Parathyroid adenoma (tissue), 2 donors: ENCODE data around the gene CRIM1.

Source experiments
- H2AFZ ChIP-seq: fragments of 300-600 bp; sonication (generic); one replicate; pipeline ENCODE4 v1.7.0; 2017; ENCODE audit warnings: antibody characterized with exemption, mild to moderate bottlenecking
- H3K27ac ChIP-seq: fragments of 300-600 bp; sonication (generic); one replicate; pipeline ENCODE4 v1.7.0; 2017
- H3K27me3 ChIP-seq: fragments of 300-600 bp; sonication (generic); one replicate; pipeline ENCODE4 v1.7.0; 2017; ENCODE audit warnings: low read length; ENCODE audit not compliant: control insufficient read depth, insufficient read depth
- H3K36me3 ChIP-seq: fragments of 300-600 bp; sonication (generic); one replicate; pipeline ENCODE4 v1.7.0; 2017; ENCODE audit warnings: low read length; ENCODE audit not compliant: control insufficient read depth, insufficient read depth
- H3K4me1 ChIP-seq: fragments of 300-600 bp; sonication (generic); one replicate; pipeline ENCODE4 v1.7.0; 2017; ENCODE audit warnings: control low read depth
- H3K4me2 ChIP-seq: fragments of 300-600 bp; sonication (generic); one replicate; pipeline ENCODE4 v1.7.0; 2017; ENCODE audit warnings: low read length
- H3K4me3 ChIP-seq: fragments of 300-600 bp; sonication (generic); one replicate; pipeline ENCODE4 v1.7.0; 2017; ENCODE audit warnings: low read depth, low read length
- H3K79me2 ChIP-seq: fragments of 300-600 bp; sonication (generic); one replicate; pipeline ENCODE4 v1.7.0; 2017; ENCODE audit warnings: control low read depth
- H3K9ac ChIP-seq: fragments of 300-600 bp; sonication (generic); one replicate; pipeline ENCODE4 v1.7.0; 2017; ENCODE audit warnings: mild to moderate bottlenecking
- H3K9me3 ChIP-seq: fragments of 300-600 bp; sonication (generic); one replicate; pipeline ENCODE4 v1.7.0; 2017; ENCODE audit warnings: low read length; ENCODE audit not compliant: control insufficient read depth
- CTCF ChIP-seq: fragments of 300-600 bp; sonication (generic); IDR thresholded peaks from one replicate; pipeline ENCODE4 v1.7.0; 2017; ENCODE audit warnings: antibody characterized with exemption, mild to moderate bottlenecking
- donor health status: primary hyperparathyroidism.

Gene CRIM1

GRCh38 chr2:36374585-36374984 is 19.0 kb downstream of the CRIM1 start:
- Histone ChIP-seq H3K9ac (no peak overlapping the region), H3K4me2 (no peak overlapping the region), H3K27me3 (no peaks in the 10 kb centered on the region), H3K36me3 (no peaks in the 10 kb centered on the region), H2AFZ (no peak overlapping the region), H3K9me3 (no peaks in the 10 kb centered on the region), H3K79me2 (peaks cover 10% of the 10 kb centered on the region), H3K4me3 (no peak overlapping the region), H3K27ac (no peak overlapping the region), H3K4me1 (peaks cover 27% of the 10 kb centered on the region)
- TF ChIP-seq CTCF: no peak

GRCh38 chr2:36376319-36376765 is 20.8 kb downstream of the CRIM1 start:
- Histone ChIP-seq H3K36me3 (no peaks in the 10 kb centered on the region), H3K4me1 (peaks cover 18% of the 10 kb centered on the region), H2AFZ (no peak overlapping the region), H3K4me2 (no peak overlapping the region), H3K9me3 (no peaks in the 10 kb centered on the region), H3K27me3 (no peaks in the 10 kb centered on the region), H3K79me2 (peaks cover 21% of the 10 kb centered on the region), H3K9ac (no peak overlapping the region), H3K4me3 (no peak overlapping the region), H3K27ac (no peak overlapping the region)
- no peak for TF ChIP-seq CTCF

GRCh38 chr2:36376992-36377738 is 21.6 kb downstream of the CRIM1 start:
- no peaks in the 10 kb centered on the region for H3K9me3 ChIP-seq
- peaks cover 27% of the 10 kb centered on the region for H3K79me2 ChIP-seq
- H3K4me1 ChIP-seq: peaks cover 15% of the 10 kb centered on the region
- H3K9ac ChIP-seq: no peak overlapping the region
- H3K27me3 ChIP-seq: no peaks in the 10 kb centered on the region
- H3K4me3 ChIP-seq: no peak overlapping the region
- TF ChIP-seq CTCF: no peak
- H3K27ac ChIP-seq: no peak overlapping the region
- H2AFZ ChIP-seq: no peak overlapping the region
- H3K4me2 ChIP-seq: no peak overlapping the region
- no peaks in the 10 kb centered on the region for H3K36me3 ChIP-seq

- H3K9me3 ChIP-seq: no peaks in the 10 kb centered on the region
- H3K9ac ChIP-seq: no peak overlapping the region
- H3K4me3 ChIP-seq: no peak overlapping the region
- H3K27ac ChIP-seq: no peak overlapping the region
- no peak overlapping the region for H2AFZ ChIP-seq
- H3K36me3 ChIP-seq: no peaks in the 10 kb centered on the region
- no peak for TF ChIP-seq CTCF
- no peaks in the 10 kb centered on the region for H3K27me3 ChIP-seq
- peaks cover 23% of the 10 kb centered on the region for H3K79me2 ChIP-seq
- H3K4me1 ChIP-seq: peaks cover 11% of the 10 kb centered on the region
- H3K4me2 ChIP-seq: no peak overlapping the region
Measured at GRCh38 chr2:36379710-36380448, 24.3 kb downstream of the CRIM1 start.
